Subcutaneous adipose tissue (tissue), 4 donors: Measurements from ENCODE around the gene TTLL9. TPM values are rescaled to one million over a fixed set of nuclear protein-coding genes. Genes with fewer than 3 reads are reported as not detected.

Source experiments
- total RNA-seq, 4 donors: library from RNA; depleted of rRNA; stranded (reverse); fragments of >200 nt; gene quantifications; one replicate each; pipeline ENCODE4 v1.1.0, GENCODE V29; 2016
- TF ChIP-seq, protein P1 (sequence below): fragments of 450-650 bp; IDR thresholded peaks from one replicate; pipeline ENCODE4 v1.5.1; 2016; ENCODE audit warnings: low read depth, mild to moderate bottlenecking, control low read depth, antibody characterized with exemption, moderate library complexity

Gene TTLL9
- total RNA-seq, 4 donors from 2014 or later = 0.38 to 0.66 (median 0.51) TPM; not detected in 1

DNA sequence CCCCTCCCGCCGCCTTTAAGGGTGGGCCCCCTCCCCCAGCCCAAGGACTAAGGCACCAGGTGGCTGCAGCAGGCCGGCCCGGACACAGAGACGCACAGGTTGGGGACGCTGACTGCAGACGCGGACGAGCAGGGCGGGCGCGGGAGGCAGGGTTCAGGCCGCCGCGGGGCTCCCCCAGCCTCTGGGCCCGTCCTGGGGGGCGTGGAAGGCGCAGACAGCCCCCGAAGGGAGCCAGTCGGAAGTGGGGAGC is 9.4 kb upstream of the TTLL9 start:
- TF ChIP-seq, protein P1, sequence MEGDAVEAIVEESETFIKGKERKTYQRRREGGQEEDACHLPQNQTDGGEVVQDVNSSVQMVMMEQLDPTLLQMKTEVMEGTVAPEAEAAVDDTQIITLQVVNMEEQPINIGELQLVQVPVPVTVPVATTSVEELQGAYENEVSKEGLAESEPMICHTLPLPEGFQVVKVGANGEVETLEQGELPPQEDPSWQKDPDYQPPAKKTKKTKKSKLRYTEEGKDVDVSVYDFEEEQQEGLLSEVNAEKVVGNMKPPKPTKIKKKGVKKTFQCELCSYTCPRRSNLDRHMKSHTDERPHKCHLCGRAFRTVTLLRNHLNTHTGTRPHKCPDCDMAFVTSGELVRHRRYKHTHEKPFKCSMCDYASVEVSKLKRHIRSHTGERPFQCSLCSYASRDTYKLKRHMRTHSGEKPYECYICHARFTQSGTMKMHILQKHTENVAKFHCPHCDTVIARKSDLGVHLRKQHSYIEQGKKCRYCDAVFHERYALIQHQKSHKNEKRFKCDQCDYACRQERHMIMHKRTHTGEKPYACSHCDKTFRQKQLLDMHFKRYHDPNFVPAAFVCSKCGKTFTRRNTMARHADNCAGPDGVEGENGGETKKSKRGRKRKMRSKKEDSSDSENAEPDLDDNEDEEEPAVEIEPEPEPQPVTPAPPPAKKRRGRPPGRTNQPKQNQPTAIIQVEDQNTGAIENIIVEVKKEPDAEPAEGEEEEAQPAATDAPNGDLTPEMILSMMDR = no peak

DNA sequence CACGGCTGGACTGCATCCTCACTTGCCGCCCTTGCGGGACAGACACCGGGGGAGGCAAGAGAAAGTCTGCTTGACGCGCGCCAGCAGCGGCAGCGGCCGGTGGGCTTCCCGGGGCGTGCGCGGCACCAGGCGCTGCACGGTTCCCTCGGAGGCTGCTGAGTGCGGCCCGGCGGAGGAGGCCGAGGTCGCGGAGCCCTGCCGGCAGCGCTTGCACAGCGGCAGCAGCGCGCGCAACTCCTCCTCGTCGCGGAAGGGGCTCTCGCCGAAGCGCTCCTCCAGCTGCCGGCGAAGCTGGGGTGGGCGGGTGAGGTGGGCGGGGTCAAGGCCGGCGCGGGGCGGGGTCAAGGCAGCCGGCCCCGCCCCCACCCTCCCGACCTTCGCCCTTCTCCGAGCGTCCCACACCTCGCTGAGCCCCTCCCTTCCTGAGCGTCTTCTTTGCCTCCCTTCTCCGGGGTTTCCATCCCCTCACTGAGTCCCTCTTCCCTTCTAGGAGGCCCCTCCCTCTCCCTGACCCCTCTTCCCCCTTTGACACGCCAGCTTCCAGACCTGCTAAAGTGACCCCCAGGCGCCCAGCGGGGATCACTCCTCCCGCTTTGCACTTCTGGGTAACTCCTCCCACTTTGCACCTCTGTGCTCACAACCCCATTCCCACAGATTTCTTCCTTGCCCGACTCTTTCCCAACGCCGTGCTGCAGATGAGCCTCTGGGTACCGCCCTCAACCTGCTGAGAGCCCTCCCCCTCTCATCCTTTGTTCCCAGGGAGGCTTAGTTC is 8.9 kb upstream of the TTLL9 start:
- TF ChIP-seq, protein P1 = no peak

DNA sequence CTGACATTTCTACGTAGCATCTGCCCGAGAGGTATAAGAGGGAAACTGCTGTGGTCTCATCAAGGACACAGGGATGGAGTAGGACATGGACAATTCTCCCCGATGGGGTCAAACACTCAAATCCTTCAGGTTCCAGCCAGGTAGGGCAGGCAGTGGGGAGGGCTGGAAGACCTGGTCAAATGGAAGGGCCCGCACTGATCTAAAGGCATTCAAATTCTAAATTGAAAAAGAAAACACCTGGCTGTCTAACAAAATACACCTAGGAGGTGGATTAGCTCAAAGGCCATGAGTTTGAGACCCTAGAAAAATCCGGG is 8.3 kb upstream of the TTLL9 start:
- TF ChIP-seq, protein P1 = no peak

DNA sequence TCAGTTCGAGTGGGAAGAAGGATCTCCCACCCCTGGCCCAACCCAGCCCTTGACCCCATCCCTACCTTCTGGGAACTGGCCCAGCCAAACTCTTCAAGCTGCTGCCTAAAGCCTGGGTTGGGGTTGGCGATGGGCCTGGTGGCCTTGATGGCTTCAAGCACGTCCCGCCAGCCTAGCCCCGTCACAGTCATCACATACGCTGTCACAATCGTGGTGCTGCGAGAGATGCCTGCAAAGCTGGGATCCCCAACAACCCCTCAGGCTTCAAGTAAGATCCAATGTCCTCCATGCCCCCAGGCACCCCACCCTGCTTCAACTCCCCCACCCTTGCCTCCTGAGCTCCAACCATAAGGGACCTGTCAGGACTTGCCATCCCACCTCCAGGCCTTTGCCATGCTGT is 7.9 kb upstream of the TTLL9 start:
- TF ChIP-seq, protein P1 = no peak

DNA sequence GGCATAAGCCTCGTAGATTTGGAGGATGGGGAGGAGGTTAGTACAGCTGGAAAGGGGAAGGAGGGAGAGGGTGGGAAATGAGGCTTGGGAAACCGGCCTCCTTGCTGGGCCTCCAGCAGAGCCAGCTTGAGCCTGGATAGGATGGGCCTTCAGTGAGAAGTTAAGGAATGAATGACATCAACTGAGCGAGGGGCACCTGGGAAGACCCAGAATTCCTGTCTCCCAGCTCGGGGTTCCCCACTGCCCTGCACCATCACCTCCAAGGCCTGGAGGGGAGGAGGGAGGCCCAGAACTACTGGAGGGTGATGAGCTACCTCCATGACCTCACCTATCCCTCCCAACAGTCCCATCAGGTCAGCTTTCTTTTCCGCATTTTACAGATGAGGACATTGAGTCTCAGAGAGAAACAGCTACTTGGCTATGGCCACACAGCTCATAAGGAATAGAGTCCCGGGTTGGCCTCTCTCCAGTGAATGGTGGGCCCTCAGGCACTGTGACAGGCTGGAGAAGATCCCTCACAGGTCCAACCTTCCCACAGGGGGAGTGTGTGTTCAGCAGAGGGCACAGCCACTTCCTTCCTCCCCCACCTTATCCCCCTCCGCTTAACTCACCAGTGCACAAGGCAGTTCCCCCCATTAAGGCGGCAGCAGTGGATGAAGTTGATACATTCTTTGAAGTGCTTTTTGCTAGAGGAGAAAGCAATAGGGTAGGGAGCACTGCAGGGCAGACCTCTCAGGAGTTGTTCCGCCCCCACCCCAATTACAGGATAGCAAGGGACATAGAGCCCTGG is 6.9 kb upstream of the TTLL9 start:
- TF ChIP-seq, protein P1 = no peak

DNA sequence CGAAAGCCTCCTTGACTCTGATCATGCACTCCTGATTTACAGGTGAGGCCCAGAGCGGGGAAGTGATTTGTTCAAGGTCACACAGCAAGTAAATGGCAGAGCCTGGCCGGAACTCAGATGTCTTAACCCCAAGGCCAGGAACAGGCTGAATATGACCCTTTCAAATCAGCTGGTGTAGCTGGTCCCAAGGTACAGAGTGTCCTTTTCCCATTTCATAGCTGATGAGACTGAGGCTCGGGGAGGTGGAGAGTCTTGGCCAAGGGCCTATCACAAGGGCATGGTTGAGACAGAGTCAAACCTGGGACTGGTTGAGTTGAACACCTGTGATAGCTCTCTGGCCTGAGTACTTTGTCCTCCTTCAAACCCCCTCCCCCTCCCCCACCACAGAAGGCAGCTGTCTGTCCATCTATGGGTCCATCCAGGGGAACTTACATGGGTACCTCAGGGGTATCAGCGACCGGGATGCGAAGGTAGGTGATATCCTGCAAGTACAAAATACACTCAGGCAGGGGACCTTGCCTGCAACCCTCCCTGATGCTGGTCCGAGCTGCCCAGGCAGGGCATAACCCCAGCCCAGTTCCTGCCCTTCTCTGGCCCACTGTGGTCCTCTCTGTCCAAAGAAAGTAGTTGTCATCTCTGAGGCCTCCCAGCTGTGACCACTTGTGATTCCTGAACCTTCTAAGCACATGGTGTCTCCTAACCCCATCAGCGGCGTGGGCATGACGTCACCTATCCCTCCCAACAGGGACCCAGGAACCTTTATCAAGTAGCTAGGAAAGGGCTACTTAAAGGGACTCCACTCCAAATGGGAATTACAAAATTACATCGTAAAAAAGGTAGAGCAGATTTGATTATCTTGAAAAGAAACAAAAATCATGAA is 5.7 kb upstream of the TTLL9 start:
- TF ChIP-seq, protein P1 = no peak

DNA sequence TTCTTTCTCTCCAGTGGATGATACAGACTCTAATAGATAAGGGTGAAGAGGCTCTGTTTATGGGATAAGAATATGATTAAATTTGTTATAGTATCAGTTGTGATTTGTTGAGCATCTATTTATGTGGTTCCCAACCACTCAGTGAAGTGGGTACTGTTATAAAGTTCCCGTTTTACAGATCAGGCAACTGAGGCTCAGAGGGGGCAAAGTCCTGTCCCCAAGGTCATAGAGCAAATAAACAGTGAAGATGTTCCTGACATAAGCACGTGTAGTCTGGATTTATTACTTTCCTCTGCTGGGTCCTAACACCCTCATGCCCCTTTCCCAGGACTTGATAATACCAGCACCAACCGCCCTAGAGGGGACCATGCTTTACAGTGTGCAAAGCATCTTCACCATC is 4.2 kb upstream of the TTLL9 start:
- TF ChIP-seq, protein P1 = no peak
